ENCODE measurements around the gene BEND4. TPM values are rescaled to one million over a fixed set of nuclear protein-coding genes. Genes with fewer than 3 reads are reported as not detected.
"Not testable (repeated sequence)": the region's sequence is repeated elsewhere in the genome, so short reads cannot be mapped to it uniquely, and the experiment has no call there.

The BEND4 gene
- total RNA-seq, 1 experiment from 2014 or later, result not detected

DNA sequence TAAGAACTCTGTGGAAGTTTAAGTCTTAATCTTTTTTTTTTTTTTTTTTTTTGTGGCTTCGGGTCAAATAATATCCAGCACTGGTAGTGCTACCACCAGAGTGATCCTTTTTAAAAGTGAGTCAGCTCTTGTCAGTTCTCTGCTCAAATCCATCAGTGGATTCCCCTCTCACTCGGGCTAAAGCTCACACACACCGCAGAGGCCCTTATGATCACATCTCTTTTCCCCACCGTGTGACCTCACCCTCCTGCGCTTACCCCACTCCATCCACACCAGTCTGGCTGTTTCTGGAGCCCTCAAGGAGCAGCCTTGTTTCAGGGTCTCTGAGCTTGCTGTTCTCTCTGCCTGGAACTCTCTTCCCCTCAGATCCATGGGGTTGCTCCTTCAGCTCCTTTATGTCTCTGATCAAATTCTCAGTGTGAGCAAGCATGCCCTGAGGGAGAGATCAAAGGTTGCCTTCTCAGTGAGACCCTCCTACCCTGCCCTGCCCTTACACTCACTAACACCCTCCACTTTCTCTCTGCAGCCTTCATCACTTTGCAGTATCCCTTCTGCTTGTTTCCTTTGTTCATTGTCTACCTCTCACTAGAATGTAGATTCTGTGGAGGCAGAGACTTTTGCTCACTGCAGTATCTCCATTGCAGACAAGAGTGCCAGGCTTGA, 19.8 kb upstream of the BEND4 start:
- peaks cover 15% of the 10 kb centered on the region for H3K27me3 ChIP-seq (ENCODE audit: insufficient read depth, low read depth)
- BruUV-seq (replicated peaks), result no TSS peak
- H3K9me3 ChIP-seq (ENCODE audit: insufficient read depth, low read depth), result no peaks in the 10 kb centered on the region
- no peaks in the 10 kb centered on the region for H3K9me2 ChIP-seq (ENCODE audit: insufficient read depth)
- H2AFZ ChIP-seq, result no peak overlapping the region
- H3F3A ChIP-seq (ENCODE audit: insufficient read depth, low read depth), result no peaks in the 10 kb centered on the region
- no peak for DNase-seq
- TF ChIP-seq EZH2 (IDR thresholded peaks at IDR 0.05; ENCODE audit: low read depth), result no peak
- TF ChIP-seq, protein P1, sequence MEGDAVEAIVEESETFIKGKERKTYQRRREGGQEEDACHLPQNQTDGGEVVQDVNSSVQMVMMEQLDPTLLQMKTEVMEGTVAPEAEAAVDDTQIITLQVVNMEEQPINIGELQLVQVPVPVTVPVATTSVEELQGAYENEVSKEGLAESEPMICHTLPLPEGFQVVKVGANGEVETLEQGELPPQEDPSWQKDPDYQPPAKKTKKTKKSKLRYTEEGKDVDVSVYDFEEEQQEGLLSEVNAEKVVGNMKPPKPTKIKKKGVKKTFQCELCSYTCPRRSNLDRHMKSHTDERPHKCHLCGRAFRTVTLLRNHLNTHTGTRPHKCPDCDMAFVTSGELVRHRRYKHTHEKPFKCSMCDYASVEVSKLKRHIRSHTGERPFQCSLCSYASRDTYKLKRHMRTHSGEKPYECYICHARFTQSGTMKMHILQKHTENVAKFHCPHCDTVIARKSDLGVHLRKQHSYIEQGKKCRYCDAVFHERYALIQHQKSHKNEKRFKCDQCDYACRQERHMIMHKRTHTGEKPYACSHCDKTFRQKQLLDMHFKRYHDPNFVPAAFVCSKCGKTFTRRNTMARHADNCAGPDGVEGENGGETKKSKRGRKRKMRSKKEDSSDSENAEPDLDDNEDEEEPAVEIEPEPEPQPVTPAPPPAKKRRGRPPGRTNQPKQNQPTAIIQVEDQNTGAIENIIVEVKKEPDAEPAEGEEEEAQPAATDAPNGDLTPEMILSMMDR (conservative IDR thresholded peaks at IDR 0.05), result no peak
- no peaks in the 10 kb centered on the region for H3K36me3 ChIP-seq (ENCODE audit: low read depth)
- no peak overlapping the region for H3K4me3 ChIP-seq
- no peaks in the 10 kb centered on the region for H3K4me1 ChIP-seq (replicated peaks; ENCODE audit: insufficient read depth)
- H3K27ac ChIP-seq, result no peak overlapping the region
- H3K4me2 ChIP-seq, result no peak overlapping the region
- ChIA-PET CTCF (no interaction called here), POLR2A (ENCODE audit: unreplicated experiment) (no interaction called here)
- H4K20me1 ChIP-seq (ENCODE audit: insufficient read depth), result no peaks in the 10 kb centered on the region
- intact Hi-C loops (cut with micrococcal nuclease; ENCODE audit: unreplicated experiment), result no loop called here
- H3K79me2 ChIP-seq (ENCODE audit: low read depth), result no peaks in the 10 kb centered on the region

DNA sequence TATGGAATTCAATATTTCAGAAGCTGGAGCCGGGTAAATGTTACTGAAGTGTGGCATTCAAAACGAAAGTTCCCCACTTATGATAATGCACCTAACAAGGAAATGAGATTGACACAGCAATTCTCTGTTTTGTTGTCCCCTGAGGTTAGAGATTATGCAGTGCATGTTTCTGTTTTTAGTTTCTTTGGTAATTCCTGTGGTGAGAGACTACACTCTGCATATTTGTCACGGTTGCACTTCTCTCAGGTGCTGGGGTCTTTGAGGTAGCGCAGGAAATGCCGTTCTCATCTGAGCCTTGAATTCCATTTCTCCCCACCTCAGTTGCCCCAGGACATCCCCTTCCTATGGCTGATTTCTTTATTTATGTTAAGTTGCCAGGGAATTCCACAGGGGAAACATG, 15.3 kb upstream of the BEND4 start:
- Histone ChIP-seq H3F3A (ENCODE audit: insufficient read depth, low read depth) (no peaks in the 10 kb centered on the region), H3K4me2 (no peak overlapping the region), H4K20me1 (ENCODE audit: insufficient read depth) (no peaks in the 10 kb centered on the region), H3K27ac (no peak overlapping the region), H3K9me2 (ENCODE audit: insufficient read depth) (no peaks in the 10 kb centered on the region), H3K4me3 (no peak overlapping the region), H3K36me3 (ENCODE audit: low read depth) (no peaks in the 10 kb centered on the region), H3K27me3 (ENCODE audit: insufficient read depth, low read depth) (peaks cover 6% of the 10 kb centered on the region; the same call in 1 of the 2 replicates), H2AFZ (no peak overlapping the region), H3K4me1 (replicated peaks; ENCODE audit: insufficient read depth) (no peaks in the 10 kb centered on the region), H3K9me3 (ENCODE audit: insufficient read depth, low read depth) (no peaks in the 10 kb centered on the region), H3K79me2 (ENCODE audit: low read depth) (no peaks in the 10 kb centered on the region)
- BruUV-seq (replicated peaks), result no TSS peak
- CTCF ChIA-PET, result no interaction called here
- POLR2A ChIA-PET (ENCODE audit: unreplicated experiment), result no interaction called here
- no peak for DNase-seq
- intact Hi-C loops (cut with micrococcal nuclease; ENCODE audit: unreplicated experiment), result no loop called here
- TF ChIP-seq, protein P1 (conservative IDR thresholded peaks at IDR 0.05), result no peak
- TF ChIP-seq EZH2 (IDR thresholded peaks at IDR 0.05; ENCODE audit: low read depth), result no peak

DNA sequence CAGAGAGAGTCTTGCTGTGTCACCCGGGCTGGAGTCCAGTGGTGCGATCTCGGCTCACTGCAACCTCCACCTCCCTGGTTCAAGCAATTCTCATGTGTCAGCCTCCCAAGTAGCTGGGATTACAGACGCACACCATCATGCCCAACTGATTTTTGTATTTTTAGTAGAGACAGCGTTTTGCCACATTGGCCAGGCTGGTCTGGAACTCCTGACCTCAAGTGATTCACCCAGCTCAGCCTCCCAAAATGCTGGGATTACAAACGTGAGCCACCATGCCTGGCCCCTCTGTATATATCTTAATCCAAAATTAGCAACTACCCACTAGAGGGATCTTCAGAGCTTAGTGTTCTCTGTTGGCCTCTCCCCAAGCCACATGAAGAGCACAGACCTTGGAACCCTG, 13.7 kb upstream of the BEND4 start:
- intact Hi-C loops (cut with micrococcal nuclease; ENCODE audit: unreplicated experiment); H3K4me2 ChIP-seq; H2AFZ ChIP-seq; H3F3A ChIP-seq (ENCODE audit: insufficient read depth, low read depth); H4K20me1 ChIP-seq (ENCODE audit: insufficient read depth); H3K79me2 ChIP-seq (ENCODE audit: low read depth); POLR2A ChIA-PET (ENCODE audit: unreplicated experiment); H3K27ac ChIP-seq; H3K27me3 ChIP-seq (ENCODE audit: insufficient read depth, low read depth); H3K4me1 ChIP-seq (replicated peaks; ENCODE audit: insufficient read depth); DNase-seq; H3K9me3 ChIP-seq (ENCODE audit: insufficient read depth, low read depth); H3K4me3 ChIP-seq; H3K9me2 ChIP-seq (ENCODE audit: insufficient read depth); BruUV-seq (replicated peaks); H3K36me3 ChIP-seq (ENCODE audit: low read depth); CTCF ChIA-PET: not testable (repeated sequence)
